ENCODE data around the gene AKAP14. TPM values are rescaled to one million over a fixed set of nuclear protein-coding genes. Genes with fewer than 3 reads are reported as not detected.
"Not testable (repeated sequence)": the region's sequence is repeated elsewhere in the genome, so short reads cannot be mapped to it uniquely, and the experiment has no call there.

AKAP14 gene
- total and polyA plus RNA-seq, 4 donors = not detected

DNA sequence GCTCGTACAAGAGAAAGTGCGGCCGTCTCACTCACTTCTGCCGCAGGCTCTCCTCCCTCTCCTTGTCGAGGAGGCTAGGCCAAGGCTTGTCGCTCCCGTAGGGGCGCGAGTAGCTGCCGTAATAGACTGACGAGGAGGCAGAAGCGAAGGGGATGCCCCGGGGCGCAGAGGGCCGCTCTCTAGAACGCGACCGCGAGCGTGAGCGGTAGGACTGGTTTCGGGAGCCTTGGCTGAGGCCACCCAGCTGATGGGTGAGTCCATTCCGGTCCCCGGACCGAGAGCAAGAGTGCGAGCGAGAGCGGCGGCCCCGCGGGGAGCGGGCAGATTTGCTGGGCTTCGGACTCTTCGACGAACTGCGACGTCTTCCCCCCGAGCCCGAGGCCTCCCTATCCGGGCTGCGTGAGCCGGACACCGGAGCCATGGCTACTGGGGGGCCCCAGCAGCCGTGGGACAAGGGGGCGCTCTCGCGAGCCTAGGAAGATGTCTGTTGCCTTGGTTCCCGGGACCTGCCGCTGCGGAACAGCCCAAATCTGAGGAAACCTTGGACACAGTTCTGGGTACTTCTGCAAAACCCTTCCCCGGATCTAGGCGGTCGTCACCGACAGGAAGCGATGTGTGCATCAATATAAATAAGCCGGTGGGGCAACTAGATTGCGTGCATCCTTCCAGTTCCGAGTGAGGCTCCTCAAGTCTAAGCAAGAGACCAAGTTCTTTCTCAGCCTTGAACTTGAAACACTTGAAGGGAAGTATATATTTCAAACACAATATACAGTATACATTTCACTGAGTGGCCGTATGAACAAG is 47.7 kb downstream of the AKAP14 start, which contains the start of gene NKAP:
Gene NKAP, minus strand, starts transcription at position 567 of the 804 bp plus-strand sequence. Its CDS starts 146 bp downstream, at position 421.
- no peaks in the 10 kb centered on the region for H3K9me3 ChIP-seq (ENCODE audit: control insufficient read depth, low read length)
- H3K27ac ChIP-seq (ENCODE audit: low read depth in 1 of 2, low read length in 2 of 2) = peak within 1 kb of the TSS in 1 of 2 donors; percentile 96
- DNase-seq (peak; percentile 85 to 88), ATAC-seq (ENCODE audit: low FRiP score) (peak; percentile 94)
- WGBS, 2 donors = 0 to 29% methylated on average over 48 to 59 of the region's 59 CpGs
- no peaks in the 10 kb centered on the region for H3K4me1 ChIP-seq (ENCODE audit: control insufficient read depth in 1 of 2, insufficient read depth in 2 of 2, low read length in 2 of 2)
- no peaks in the 10 kb centered on the region for H3K27me3 ChIP-seq (ENCODE audit: control insufficient read depth in 1 of 2, insufficient read depth in 2 of 2, low read length in 1 of 2)
- peak within 1 kb of the TSS; percentile 60 to 81 for H3K4me3 ChIP-seq (ENCODE audit: low read length in 2 of 2)
- intact Hi-C loops (cut with DNase I) = loop anchor here in 1 of 2 donors (5.0 kb wide), 1 partner anchor 71 kb away; the partner anchor contains the start of genes NDUFA1 and RNF113A
- no peaks in the 10 kb centered on the region for H3K36me3 ChIP-seq (ENCODE audit: control insufficient read depth in 1 of 2, insufficient read depth in 2 of 2, low read length in 1 of 2)

GRCh38 chrX:119945481-119945880 is 49.8 kb downstream of the AKAP14 start:
- ATAC-seq (ENCODE audit: low FRiP score) (no peak), DNase-seq (no peak)
- H3K4me3 ChIP-seq (ENCODE audit: low read length in 2 of 2) = no peak overlapping the region
- no peaks in the 10 kb centered on the region for H3K9me3 ChIP-seq (ENCODE audit: control insufficient read depth, low read length)
- H3K4me1 ChIP-seq (ENCODE audit: control insufficient read depth in 1 of 2, insufficient read depth in 2 of 2, low read length in 2 of 2) = no peaks in the 10 kb centered on the region
- H3K36me3 ChIP-seq (ENCODE audit: control insufficient read depth in 1 of 2, insufficient read depth in 2 of 2, low read length in 1 of 2) = no peaks in the 10 kb centered on the region
- intact Hi-C loops (cut with DNase I) = no loop called here
- H3K27me3 ChIP-seq (ENCODE audit: control insufficient read depth in 1 of 2, insufficient read depth in 2 of 2, low read length in 1 of 2) = no peaks in the 10 kb centered on the region
- no peak overlapping the region for H3K27ac ChIP-seq (ENCODE audit: low read depth in 1 of 2, low read length in 2 of 2)
- 66 to 78% methylated on average over 6 of the region's 6 CpGs for WGBS, 2 donors

GRCh38 chrX:119948381-119948780 is 52.7 kb downstream of the AKAP14 start:
- H3K36me3 ChIP-seq (ENCODE audit: control insufficient read depth in 1 of 2, insufficient read depth in 2 of 2, low read length in 1 of 2) = no peaks in the 10 kb centered on the region
- no peak for DNase-seq
- no peaks in the 10 kb centered on the region for H3K4me1 ChIP-seq (ENCODE audit: control insufficient read depth in 1 of 2, insufficient read depth in 2 of 2, low read length in 2 of 2)
- intact Hi-C loops (cut with DNase I) = no loop called here
- H3K4me3 ChIP-seq (ENCODE audit: low read length in 2 of 2) = no peak overlapping the region
- no peak for ATAC-seq (ENCODE audit: low FRiP score)
- H3K27ac ChIP-seq (ENCODE audit: low read depth in 1 of 2, low read length in 2 of 2) = no peak overlapping the region
- no peaks in the 10 kb centered on the region for H3K27me3 ChIP-seq (ENCODE audit: control insufficient read depth in 1 of 2, insufficient read depth in 2 of 2, low read length in 1 of 2)
- no peaks in the 10 kb centered on the region for H3K9me3 ChIP-seq (ENCODE audit: control insufficient read depth, low read length)
- WGBS, 2 donors = 77 to 80% methylated on average over 5 of the region's 5 CpGs

- Histone ChIP-seq H3K9me3 (ENCODE audit: control insufficient read depth, low read length) (no peaks in the 10 kb centered on the region), H3K4me3 (ENCODE audit: low read length in 2 of 2) (no peak overlapping the region), H3K36me3 (ENCODE audit: control insufficient read depth in 1 of 2, insufficient read depth in 2 of 2, low read length in 1 of 2) (no peaks in the 10 kb centered on the region), H3K27me3 (ENCODE audit: control insufficient read depth in 1 of 2, insufficient read depth in 2 of 2, low read length in 1 of 2) (no peaks in the 10 kb centered on the region), H3K4me1 (ENCODE audit: control insufficient read depth in 1 of 2, insufficient read depth in 2 of 2, low read length in 2 of 2) (no peaks in the 10 kb centered on the region), H3K27ac (ENCODE audit: low read depth in 1 of 2, low read length in 2 of 2) (no peak overlapping the region)
- 63 to 74% methylated on average over 3 of the region's 3 CpGs for WGBS, 2 donors
- intact Hi-C loops (cut with DNase I) = no loop called here
- DNase-seq (no peak), ATAC-seq (ENCODE audit: low FRiP score) (no peak)
Measured at GRCh38 chrX:119954374-119954773, 58.7 kb downstream of the AKAP14 start.

DNA sequence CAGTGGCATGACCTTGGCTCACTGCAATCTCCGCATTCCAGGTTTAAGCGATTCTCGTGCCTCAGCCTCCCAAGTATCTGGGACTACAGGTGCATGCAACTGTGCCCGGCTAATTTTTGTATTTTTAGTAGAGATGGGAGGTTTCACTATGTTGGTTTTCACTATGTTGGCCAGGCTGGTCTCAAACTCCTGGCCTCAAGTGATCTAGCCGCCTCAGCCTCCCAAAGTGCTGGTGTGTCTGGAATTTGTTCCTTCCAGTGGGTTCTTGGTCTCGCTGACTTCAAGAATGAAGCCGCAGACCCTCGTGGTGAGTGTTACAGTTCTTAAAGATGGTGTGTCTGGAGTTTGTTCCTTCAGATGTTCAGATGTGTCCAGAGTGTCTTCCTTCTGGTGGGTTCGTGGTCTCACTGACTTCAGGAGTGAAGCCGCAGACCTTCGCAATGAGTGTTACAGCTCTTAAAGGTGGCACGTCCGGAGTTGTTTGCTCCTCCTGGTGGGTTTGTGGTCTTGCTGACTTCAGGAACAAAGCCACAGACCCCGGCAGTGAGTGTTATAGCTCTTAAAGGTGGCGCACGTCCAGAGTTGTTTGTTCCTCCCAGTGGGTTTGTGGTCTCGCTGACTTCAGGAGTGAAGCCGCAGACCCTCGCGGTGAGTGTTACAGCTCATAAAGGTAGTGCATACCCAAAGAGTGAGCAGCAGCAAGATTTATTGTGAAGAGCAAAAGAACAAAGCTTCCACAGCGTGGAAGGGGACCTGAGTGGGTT is 60.3 kb downstream of the AKAP14 start:
- ATAC-seq (ENCODE audit: low FRiP score); H3K27ac ChIP-seq (ENCODE audit: low read depth in 1 of 2, low read length in 2 of 2); DNase-seq; H3K36me3 ChIP-seq (ENCODE audit: control insufficient read depth in 1 of 2, insufficient read depth in 2 of 2, low read length in 1 of 2); H3K9me3 ChIP-seq (ENCODE audit: control insufficient read depth, low read length); H3K4me3 ChIP-seq (ENCODE audit: low read length in 2 of 2); H3K27me3 ChIP-seq (ENCODE audit: control insufficient read depth in 1 of 2, insufficient read depth in 2 of 2, low read length in 1 of 2); H3K4me1 ChIP-seq (ENCODE audit: control insufficient read depth in 1 of 2, insufficient read depth in 2 of 2, low read length in 2 of 2); intact Hi-C loops (cut with DNase I): not testable (repeated sequence)
- WGBS, 2 donors = 84 to 87% methylated on average over 21 of the region's 21 CpGs

GRCh38 chrX:119960625-119961024 is 64.9 kb downstream of the AKAP14 start:
- intact Hi-C loops (cut with DNase I) = no loop called here
- H3K27me3 ChIP-seq (ENCODE audit: control insufficient read depth in 1 of 2, insufficient read depth in 2 of 2, low read length in 1 of 2) = no peaks in the 10 kb centered on the region
- H3K4me3 ChIP-seq (ENCODE audit: low read length in 2 of 2) = no peak overlapping the region
- no peaks in the 10 kb centered on the region for H3K36me3 ChIP-seq (ENCODE audit: control insufficient read depth in 1 of 2, insufficient read depth in 2 of 2, low read length in 1 of 2)
- no peaks in the 10 kb centered on the region for H3K4me1 ChIP-seq (ENCODE audit: control insufficient read depth in 1 of 2, insufficient read depth in 2 of 2, low read length in 2 of 2)
- DNase-seq = no peak
- H3K27ac ChIP-seq (ENCODE audit: low read depth in 1 of 2, low read length in 2 of 2) = no peak overlapping the region
- no peaks in the 10 kb centered on the region for H3K9me3 ChIP-seq (ENCODE audit: control insufficient read depth, low read length)
- no peak for ATAC-seq (ENCODE audit: low FRiP score)

DNA sequence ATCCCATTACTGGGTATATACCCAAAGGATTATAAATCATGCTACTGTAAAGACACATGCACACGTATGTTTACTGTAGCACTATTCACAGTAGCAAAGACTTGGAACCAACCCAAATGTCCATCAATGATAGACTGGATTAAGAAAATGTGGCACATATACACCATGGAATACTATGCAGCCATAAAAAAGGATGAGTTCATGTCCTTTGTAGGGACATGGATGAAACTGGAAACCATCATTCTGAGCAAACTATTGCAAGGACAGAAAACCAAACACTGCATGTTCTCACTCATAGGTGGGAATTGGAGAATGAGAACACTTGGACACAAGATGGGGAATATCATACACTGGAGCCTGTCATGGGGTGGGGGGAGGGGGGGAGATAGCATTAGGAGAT is 71.1 kb downstream of the AKAP14 start:
- H3K27me3 ChIP-seq (ENCODE audit: control insufficient read depth in 1 of 2, insufficient read depth in 2 of 2, low read length in 1 of 2); H3K27ac ChIP-seq (ENCODE audit: low read depth in 1 of 2, low read length in 2 of 2); H3K9me3 ChIP-seq (ENCODE audit: control insufficient read depth, low read length); ATAC-seq (ENCODE audit: low FRiP score); DNase-seq; H3K4me3 ChIP-seq (ENCODE audit: low read length in 2 of 2); H3K4me1 ChIP-seq (ENCODE audit: control insufficient read depth in 1 of 2, insufficient read depth in 2 of 2, low read length in 2 of 2); intact Hi-C loops (cut with DNase I); H3K36me3 ChIP-seq (ENCODE audit: control insufficient read depth in 1 of 2, insufficient read depth in 2 of 2, low read length in 1 of 2): not testable (repeated sequence)
- 93% methylated on average over 1 of the region's 1 CpG for WGBS, 2 donors

Measured in aorta (tissue), 5 donors.